Natural killer cell (primary cell): Measurements from ENCODE around the gene RPP30. TPM values are rescaled to one million over a fixed set of nuclear protein-coding genes. Genes with fewer than 3 reads are reported as not detected.
"Not testable (repeated sequence)": the region's sequence is repeated elsewhere in the genome, so short reads cannot be mapped to it uniquely, and the experiment has no call there.

Experiments
- ATAC-seq, 3 donors: fragments of 150-1000 bp in 2 of 3; fragments of 200-7000 bp in 1 of 3; cut with Tn5 transposase; 1 replicate in 1 of 3; 2 replicates in 2 of 3; pipeline ENCODE4 v1.10.0; 2021; ENCODE audit warnings: mild to moderate bottlenecking in 2 of 3, moderate library complexity in 2 of 3
- DNase-seq, 2 donors: peaks; one replicate each; pipeline versions ENCODE4 v3.0.0 to v3.0.0-alpha.2; 2013 to 2021; ENCODE audit warnings: mixed read lengths in 1 of 2
- H3K27ac ChIP-seq: one replicate; pipeline ENCODE4 v1.5.1; 2013; ENCODE audit warnings: mild to moderate bottlenecking, low read length
- H3K27me3 ChIP-seq: one replicate; pipeline ENCODE4 v1.6.1; 2013; ENCODE audit warnings: low read length; ENCODE audit not compliant: control insufficient read depth, insufficient read depth
- H3K36me3 ChIP-seq: one replicate; pipeline ENCODE4 v1.6.1; 2013; ENCODE audit warnings: low read length; ENCODE audit not compliant: control insufficient read depth, insufficient read depth
- H3K4me1 ChIP-seq: one replicate; pipeline ENCODE4 v1.6.1; 2013; ENCODE audit warnings: low read length; ENCODE audit not compliant: control insufficient read depth, insufficient read depth
- H3K4me3 ChIP-seq: one replicate; pipeline ENCODE4 v1.5.1; 2013; ENCODE audit warnings: low read length
- H3K9me3 ChIP-seq: one replicate; pipeline ENCODE4 v1.6.1; 2013; ENCODE audit warnings: low read length; ENCODE audit not compliant: control insufficient read depth, insufficient read depth
- H3K27ac Mint-ChIP-seq, 2 donors: one replicate each; pipeline ENCODE4 v1.8.0; 2022; ENCODE audit warnings: mild to moderate bottlenecking in 2 of 2, mixed read lengths in 2 of 2, moderate library complexity in 1 of 2
- H3K27me3 Mint-ChIP-seq, 2 donors: one replicate each; pipeline ENCODE4 v1.8.0; 2022; ENCODE audit warnings: low read depth in 2 of 2, mixed read lengths in 2 of 2
- H3K36me3 Mint-ChIP-seq: one replicate; pipeline ENCODE4 v1.8.0; 2022; ENCODE audit warnings: mixed read lengths
- H3K4me1 Mint-ChIP-seq, 2 donors: one replicate each; pipeline ENCODE4 v1.8.0; 2022; ENCODE audit warnings: mixed read lengths in 2 of 2
- H3K4me3 Mint-ChIP-seq: one replicate; pipeline ENCODE4 v1.8.0; 2022; ENCODE audit warnings: mild to moderate bottlenecking, moderate library complexity, mixed read lengths
- H3K9me3 Mint-ChIP-seq, 2 donors: one replicate each; pipeline ENCODE4 v1.8.0; 2022; ENCODE audit warnings: mixed read lengths in 2 of 2
- WGBS: methylation state at CpG from one replicate; pipeline ENCODE4 v1.1.7; 2013; ENCODE audit warnings: missing lambda C conversion rate; ENCODE audit not compliant: insufficient coverage; 5-methylcytosine and 5-hydroxymethylcytosine counted together
- intact Hi-C: fragments of 100-400 bp; cut with micrococcal nuclease; formaldehyde crosslinking; loops from one replicate; pipeline ENCODE4 v1.14.2; 2022
- total RNA-seq, 4 donors: library from RNA; stranded (reverse); fragments of 120-200 nt in 1 of 4; gene quantifications; one replicate each; pipeline versions ENCODE4 v1.2.3 to v1.2.4, GENCODE V29; 2013 to 2022
- TF ChIP-seq, protein P1 (sequence below): fragments of 200-600 bp; IDR thresholded peaks from one replicate; pipeline ENCODE4 v1.8.0; 2022; ENCODE audit warnings: antibody characterized with exemption

Gene RPP30
- total RNA-seq, 3 donors from 2014 or later (not counting 1 experiment from before 2014, with no cell fraction given): 22.6 to 32.5 (median 24.2) TPM

GRCh38 chr10:90880059-90880719 is 8.4 kb downstream of the RPP30 start:
- WGBS: 100% methylated on average over 6 of the region's 8 CpGs
- not testable (repeated sequence) for H3K27me3 Mint-ChIP-seq, H3K36me3 Mint-ChIP-seq, H3K4me3 ChIP-seq, H3K27ac Mint-ChIP-seq, H3K4me1 Mint-ChIP-seq, H3K9me3 Mint-ChIP-seq, H3K4me1 ChIP-seq, H3K9me3 ChIP-seq, H3K27me3 ChIP-seq, H3K27ac ChIP-seq, H3K4me3 Mint-ChIP-seq
- TF ChIP-seq, protein P1, sequence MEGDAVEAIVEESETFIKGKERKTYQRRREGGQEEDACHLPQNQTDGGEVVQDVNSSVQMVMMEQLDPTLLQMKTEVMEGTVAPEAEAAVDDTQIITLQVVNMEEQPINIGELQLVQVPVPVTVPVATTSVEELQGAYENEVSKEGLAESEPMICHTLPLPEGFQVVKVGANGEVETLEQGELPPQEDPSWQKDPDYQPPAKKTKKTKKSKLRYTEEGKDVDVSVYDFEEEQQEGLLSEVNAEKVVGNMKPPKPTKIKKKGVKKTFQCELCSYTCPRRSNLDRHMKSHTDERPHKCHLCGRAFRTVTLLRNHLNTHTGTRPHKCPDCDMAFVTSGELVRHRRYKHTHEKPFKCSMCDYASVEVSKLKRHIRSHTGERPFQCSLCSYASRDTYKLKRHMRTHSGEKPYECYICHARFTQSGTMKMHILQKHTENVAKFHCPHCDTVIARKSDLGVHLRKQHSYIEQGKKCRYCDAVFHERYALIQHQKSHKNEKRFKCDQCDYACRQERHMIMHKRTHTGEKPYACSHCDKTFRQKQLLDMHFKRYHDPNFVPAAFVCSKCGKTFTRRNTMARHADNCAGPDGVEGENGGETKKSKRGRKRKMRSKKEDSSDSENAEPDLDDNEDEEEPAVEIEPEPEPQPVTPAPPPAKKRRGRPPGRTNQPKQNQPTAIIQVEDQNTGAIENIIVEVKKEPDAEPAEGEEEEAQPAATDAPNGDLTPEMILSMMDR: peak; percentile 74
- H3K36me3 ChIP-seq: peaks cover 49% of the 10 kb centered on the region
- intact Hi-C loops: loop anchor here (1.0 kb wide), 1 partner anchor 371 kb away; no protein-coding TSS in a partner anchor
- peak; percentile 64 to 85 (median 64) for ATAC-seq
- DNase-seq: peak in 1 of 2 donors; percentile 69

- no peak for DNase-seq
- Mint-ChIP-seq H3K27me3 (no peaks in the 10 kb centered on the region), H3K4me3 (no peak overlapping the region), H3K27ac (no peak overlapping the region), H3K9me3 (no peaks in the 10 kb centered on the region), H3K4me1 (no peaks in the 10 kb centered on the region), H3K36me3 (peaks cover 29% of the 10 kb centered on the region)
- Histone ChIP-seq H3K27me3 (no peaks in the 10 kb centered on the region), H3K9me3 (no peaks in the 10 kb centered on the region), H3K36me3 (peaks cover 58% of the 10 kb centered on the region), H3K4me1 (no peaks in the 10 kb centered on the region), H3K4me3 (no peak overlapping the region), H3K27ac (no peak overlapping the region)
- whole genome bisulfite sequencing: 100% methylated on average over 2 of the region's 3 CpGs
- intact Hi-C loops: no loop called here
- TF ChIP-seq, protein P1: no peak
- no peak for ATAC-seq
Observed at GRCh38 chr10:90884431-90884830, 12.7 kb downstream of the RPP30 start.

DNA sequence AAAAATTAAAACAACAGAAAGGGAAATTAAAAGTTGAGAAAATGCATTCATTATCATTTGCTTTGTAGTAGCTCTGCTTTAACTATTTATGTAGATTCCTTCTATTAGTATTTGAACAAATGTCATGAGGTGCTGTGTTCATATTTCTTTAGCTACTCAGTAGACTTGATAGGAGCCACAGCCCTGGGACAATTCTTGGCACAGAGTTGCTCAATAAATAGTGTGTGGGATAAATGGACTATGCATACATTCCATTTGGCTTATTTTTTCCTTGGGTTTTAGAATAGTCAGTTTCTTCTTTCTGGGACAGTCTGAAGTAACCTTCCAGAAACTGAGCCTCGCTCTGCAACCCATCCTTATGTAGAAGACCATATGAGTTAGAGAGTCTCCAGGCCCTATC is 13.4 kb downstream of the RPP30 start:
- Histone ChIP-seq H3K9me3 (no peaks in the 10 kb centered on the region), H3K27me3 (no peaks in the 10 kb centered on the region), H3K27ac (no peak overlapping the region), H3K36me3 (peaks cover 58% of the 10 kb centered on the region), H3K4me1 (no peaks in the 10 kb centered on the region), H3K4me3 (no peak overlapping the region)
- Mint-ChIP-seq H3K4me1 (no peaks in the 10 kb centered on the region), H3K9me3 (no peaks in the 10 kb centered on the region), H3K36me3 (peaks cover 29% of the 10 kb centered on the region), H3K27ac (no peak overlapping the region), H3K27me3 (no peaks in the 10 kb centered on the region), H3K4me3 (no peak overlapping the region)
- ATAC-seq (no peak), DNase-seq (no peak)
- TF ChIP-seq, protein P1: no peak
- 100% methylated on average over 1 of the region's 1 CpG for WGBS
- intact Hi-C loops: no loop called here

DNA sequence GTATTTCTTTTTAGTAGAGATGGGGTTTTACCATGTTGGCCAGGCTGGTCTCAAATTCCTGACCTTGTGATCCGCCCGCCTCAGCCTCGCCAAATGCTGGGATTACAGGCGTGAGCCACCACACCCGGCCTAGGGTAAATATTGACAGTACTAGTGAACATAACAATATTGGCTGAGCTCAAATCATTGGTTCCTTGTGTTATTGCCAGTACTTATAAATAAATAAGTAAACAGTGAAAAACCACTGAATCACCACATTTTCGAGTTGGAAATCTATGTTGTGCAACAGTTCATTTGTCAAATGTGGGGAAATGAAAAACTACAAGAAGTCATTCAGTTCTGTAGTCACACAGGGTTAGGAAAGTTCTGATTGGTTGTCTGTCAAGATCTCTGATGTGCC is 15.8 kb downstream of the RPP30 start:
- Mint-ChIP-seq H3K9me3 (no peaks in the 10 kb centered on the region), H3K4me3 (no peak overlapping the region), H3K4me1 (no peaks in the 10 kb centered on the region), H3K27ac (no peak overlapping the region), H3K36me3 (peaks cover 43% of the 10 kb centered on the region), H3K27me3 (no peaks in the 10 kb centered on the region)
- no peak for ATAC-seq
- intact Hi-C loops: no loop called here
- TF ChIP-seq, protein P1: no peak
- Histone ChIP-seq H3K27ac (no peak overlapping the region), H3K4me1 (no peaks in the 10 kb centered on the region), H3K4me3 (no peak overlapping the region), H3K9me3 (no peaks in the 10 kb centered on the region), H3K36me3 (peaks cover 61% of the 10 kb centered on the region), H3K27me3 (no peaks in the 10 kb centered on the region)
- WGBS: 97% methylated on average over 6 of the region's 6 CpGs
- no peak for DNase-seq
